ENCODE measurements around the gene WDR1.

The WDR1 gene

DNA sequence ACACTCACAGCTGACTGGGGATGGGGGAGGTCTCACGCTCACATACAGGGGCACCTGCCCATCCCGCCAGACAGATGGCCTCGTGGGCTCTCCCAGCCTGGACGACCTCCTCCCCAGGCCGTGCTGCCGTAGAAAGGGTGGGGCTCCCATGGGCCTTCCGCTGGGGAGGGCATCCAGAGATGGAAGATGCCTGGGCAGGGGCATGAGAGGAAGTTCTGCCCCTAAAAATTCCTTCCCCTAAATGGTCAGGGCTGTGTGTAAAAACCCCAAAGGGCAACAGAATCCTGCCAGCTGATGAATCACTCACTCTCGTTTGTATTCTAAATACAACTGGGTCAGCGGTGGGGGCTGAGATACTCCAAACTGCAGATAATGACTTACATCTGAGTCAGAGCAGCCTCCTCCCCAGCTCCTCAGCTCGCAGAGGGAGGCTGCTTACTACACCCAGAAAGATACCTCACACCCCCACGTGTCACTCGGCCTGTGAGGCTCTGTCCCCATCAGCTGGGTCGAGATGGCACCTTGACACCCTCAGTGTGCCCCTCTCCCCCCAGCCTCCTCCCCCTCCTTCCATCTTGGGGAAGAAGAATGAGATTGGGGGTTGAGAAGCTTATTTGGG, 10.1 kb downstream of the WDR1 start:
- Histone ChIP-seq H3K27ac (ENCODE audit: low read depth in 2 of 2, low read length in 2 of 2) (peak overlapping the region; percentile 70 to 77), H3K36me3 (ENCODE audit: control insufficient read depth in 2 of 2, insufficient read depth in 2 of 2, low read length in 2 of 2) (peaks cover 54 to 58% of the 10 kb centered on the region in 2 donors), H3K4me1 (ENCODE audit: control insufficient read depth in 2 of 2, insufficient read depth in 2 of 2, low read length in 2 of 2) (peaks cover 54 to 65% of the 10 kb centered on the region in 2 donors), H3K9ac (ENCODE audit: low read depth in 1 of 2, low read length in 2 of 2) (no peak overlapping the region), H3K27me3 (ENCODE audit: control insufficient read depth in 2 of 2, insufficient read depth in 2 of 2, low read length in 2 of 2) (no peaks in the 10 kb centered on the region), H3K9me3 (ENCODE audit: control insufficient read depth in 2 of 2, low read length in 2 of 2) (no peaks in the 10 kb centered on the region), H3K4me3 (ENCODE audit: low read length in 2 of 2) (no peak overlapping the region)

DNA sequence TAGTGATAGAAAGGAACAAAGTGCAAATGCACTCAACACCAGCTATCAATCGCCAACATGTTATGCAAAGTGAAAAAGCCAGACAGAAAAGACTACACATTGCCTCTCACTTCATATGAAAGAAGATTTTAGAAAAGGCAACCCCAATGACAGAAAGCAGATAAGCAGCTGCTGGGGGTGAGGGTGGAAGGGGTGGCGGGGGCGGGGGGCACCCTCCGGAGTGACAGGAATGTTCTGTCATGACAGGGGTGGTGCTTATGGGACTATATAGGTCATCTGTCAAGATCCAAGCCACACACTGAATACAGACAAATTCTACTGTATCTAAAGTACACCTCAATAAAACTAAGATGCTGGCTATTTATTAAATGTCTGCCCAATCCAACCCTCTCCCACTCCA, 10.7 kb downstream of the WDR1 start:
- peak overlapping the region; percentile 70 to 77 for H3K27ac ChIP-seq (ENCODE audit: low read depth in 2 of 2, low read length in 2 of 2)
- H3K9ac ChIP-seq (ENCODE audit: low read depth in 1 of 2, low read length in 2 of 2) = no peak overlapping the region
- H3K4me1 ChIP-seq (ENCODE audit: control insufficient read depth in 2 of 2, insufficient read depth in 2 of 2, low read length in 2 of 2) = peaks cover 55 to 68% of the 10 kb centered on the region in 2 donors
- H3K4me3 ChIP-seq (ENCODE audit: low read length in 2 of 2) = no peak overlapping the region
- H3K36me3 ChIP-seq (ENCODE audit: control insufficient read depth in 2 of 2, insufficient read depth in 2 of 2, low read length in 2 of 2) = peaks cover 52% of the 10 kb centered on the region in 2 donors
- no peaks in the 10 kb centered on the region for H3K9me3 ChIP-seq (ENCODE audit: control insufficient read depth in 2 of 2, low read length in 2 of 2)
- H3K27me3 ChIP-seq (ENCODE audit: control insufficient read depth in 2 of 2, insufficient read depth in 2 of 2, low read length in 2 of 2) = no peaks in the 10 kb centered on the region

DNA sequence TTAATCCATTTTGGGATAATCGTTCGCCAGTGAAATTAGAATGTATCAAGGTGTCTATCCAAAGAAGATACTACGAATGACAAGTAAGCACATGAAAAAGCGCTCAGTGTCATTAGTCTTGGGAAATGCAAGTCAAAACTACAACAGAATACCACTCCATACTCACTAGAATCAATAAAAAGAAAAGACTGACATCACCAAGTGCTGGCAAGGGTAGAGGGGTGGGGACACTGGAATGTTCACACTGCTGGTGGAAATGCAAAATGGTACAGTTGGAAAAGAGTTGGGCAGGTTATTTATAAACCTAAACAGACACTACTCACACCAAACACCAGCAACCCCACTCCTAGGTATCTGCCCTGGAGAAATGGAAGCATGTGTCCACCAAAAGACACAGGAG, 11.2 kb downstream of the WDR1 start:
- peaks cover 51 to 52% of the 10 kb centered on the region in 2 donors for H3K36me3 ChIP-seq (ENCODE audit: control insufficient read depth in 2 of 2, insufficient read depth in 2 of 2, low read length in 2 of 2)
- no peak overlapping the region for H3K27ac ChIP-seq (ENCODE audit: low read depth in 2 of 2, low read length in 2 of 2)
- H3K4me3 ChIP-seq (ENCODE audit: low read length in 2 of 2) = no peak overlapping the region
- no peaks in the 10 kb centered on the region for H3K9me3 ChIP-seq (ENCODE audit: control insufficient read depth in 2 of 2, low read length in 2 of 2)
- no peak overlapping the region for H3K9ac ChIP-seq (ENCODE audit: low read depth in 1 of 2, low read length in 2 of 2)
- H3K4me1 ChIP-seq (ENCODE audit: control insufficient read depth in 2 of 2, insufficient read depth in 2 of 2, low read length in 2 of 2) = peaks cover 58 to 68% of the 10 kb centered on the region in 2 donors
- no peaks in the 10 kb centered on the region for H3K27me3 ChIP-seq (ENCODE audit: control insufficient read depth in 2 of 2, insufficient read depth in 2 of 2, low read length in 2 of 2)

GRCh38 chr4:10104991-10105276, 11.7 kb downstream of the WDR1 start:
- no peak overlapping the region for H3K9ac ChIP-seq (ENCODE audit: low read depth in 1 of 2, low read length in 2 of 2)
- no peak overlapping the region for H3K4me3 ChIP-seq (ENCODE audit: low read length in 2 of 2)
- peaks cover 62 to 65% of the 10 kb centered on the region in 2 donors for H3K4me1 ChIP-seq (ENCODE audit: control insufficient read depth in 2 of 2, insufficient read depth in 2 of 2, low read length in 2 of 2)
- H3K9me3 ChIP-seq (ENCODE audit: control insufficient read depth in 2 of 2, low read length in 2 of 2) = no peaks in the 10 kb centered on the region
- peak overlapping the region; percentile 25 to 29 for H3K27ac ChIP-seq (ENCODE audit: low read depth in 2 of 2, low read length in 2 of 2)
- H3K36me3 ChIP-seq (ENCODE audit: control insufficient read depth in 2 of 2, insufficient read depth in 2 of 2, low read length in 2 of 2) = peaks cover 52 to 53% of the 10 kb centered on the region in 2 donors
- no peaks in the 10 kb centered on the region for H3K27me3 ChIP-seq (ENCODE audit: control insufficient read depth in 2 of 2, insufficient read depth in 2 of 2, low read length in 2 of 2)

- Histone ChIP-seq H3K36me3 (ENCODE audit: control insufficient read depth in 2 of 2, insufficient read depth in 2 of 2, low read length in 2 of 2) (peaks cover 54 to 56% of the 10 kb centered on the region in 2 donors), H3K9ac (ENCODE audit: low read depth in 1 of 2, low read length in 2 of 2) (no peak overlapping the region), H3K9me3 (ENCODE audit: control insufficient read depth in 2 of 2, low read length in 2 of 2) (no peaks in the 10 kb centered on the region), H3K27me3 (ENCODE audit: control insufficient read depth in 2 of 2, insufficient read depth in 2 of 2, low read length in 2 of 2) (no peaks in the 10 kb centered on the region), H3K27ac (ENCODE audit: low read depth in 2 of 2, low read length in 2 of 2) (peak overlapping the region; percentile 25 to 29), H3K4me1 (ENCODE audit: control insufficient read depth in 2 of 2, insufficient read depth in 2 of 2, low read length in 2 of 2) (peaks cover 60% of the 10 kb centered on the region in 2 donors), H3K4me3 (ENCODE audit: low read length in 2 of 2) (no peak overlapping the region)
Observed at GRCh38 chr4:10104211-10104990, 12.2 kb downstream of the WDR1 start.

DNA sequence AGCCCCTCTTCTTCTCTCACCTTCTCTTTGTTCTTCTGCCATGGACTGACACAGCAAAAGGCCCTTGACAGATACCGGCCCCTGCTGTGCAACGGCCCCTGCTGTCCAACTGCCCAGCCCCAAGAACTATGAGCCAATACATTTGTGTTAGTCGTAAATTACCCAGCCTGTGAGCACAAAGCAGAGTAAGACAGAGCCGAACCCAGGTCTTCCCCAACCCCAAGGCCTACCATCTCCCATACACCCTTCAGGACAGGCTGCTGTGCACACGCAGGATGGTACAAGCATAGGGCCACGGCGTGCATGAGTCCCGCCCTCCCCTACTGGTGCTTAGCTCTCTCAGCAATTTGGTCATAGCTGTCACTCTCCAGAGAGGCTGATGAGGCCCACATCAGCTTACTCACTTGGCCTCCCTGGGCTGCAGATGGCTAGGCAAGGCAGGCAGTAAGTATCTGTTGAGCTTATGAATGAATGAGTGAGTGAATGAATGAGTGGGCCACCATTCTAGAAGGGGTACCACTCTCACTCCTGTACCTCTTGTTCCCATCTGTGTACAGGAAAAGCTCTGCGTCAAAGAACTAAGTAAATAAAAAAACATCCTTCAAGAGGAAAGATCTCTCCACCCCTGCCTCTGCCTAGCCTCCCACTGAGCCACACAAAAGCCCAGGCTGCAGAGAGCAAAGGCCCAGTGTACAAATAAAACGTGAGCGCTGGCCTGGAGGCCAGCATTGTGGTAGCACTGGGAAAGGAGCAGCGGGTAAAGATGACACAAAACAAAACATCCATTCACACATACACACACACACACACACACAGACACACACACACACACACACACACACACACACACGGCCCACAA, 13.9 kb downstream of the WDR1 start:
- no peaks in the 10 kb centered on the region for H3K9me3 ChIP-seq (ENCODE audit: control insufficient read depth in 2 of 2, low read length in 2 of 2)
- no peak overlapping the region for H3K9ac ChIP-seq (ENCODE audit: low read depth in 1 of 2, low read length in 2 of 2)
- H3K27ac ChIP-seq (ENCODE audit: low read depth in 2 of 2, low read length in 2 of 2) = peak overlapping the region in 1 of 2 donors; percentile 52
- peaks cover 43 to 44% of the 10 kb centered on the region in 2 donors for H3K4me1 ChIP-seq (ENCODE audit: control insufficient read depth in 2 of 2, insufficient read depth in 2 of 2, low read length in 2 of 2)
- H3K4me3 ChIP-seq (ENCODE audit: low read length in 2 of 2) = no peak overlapping the region
- peaks cover 53 to 57% of the 10 kb centered on the region in 2 donors for H3K36me3 ChIP-seq (ENCODE audit: control insufficient read depth in 2 of 2, insufficient read depth in 2 of 2, low read length in 2 of 2)
- no peaks in the 10 kb centered on the region for H3K27me3 ChIP-seq (ENCODE audit: control insufficient read depth in 2 of 2, insufficient read depth in 2 of 2, low read length in 2 of 2)

DNA sequence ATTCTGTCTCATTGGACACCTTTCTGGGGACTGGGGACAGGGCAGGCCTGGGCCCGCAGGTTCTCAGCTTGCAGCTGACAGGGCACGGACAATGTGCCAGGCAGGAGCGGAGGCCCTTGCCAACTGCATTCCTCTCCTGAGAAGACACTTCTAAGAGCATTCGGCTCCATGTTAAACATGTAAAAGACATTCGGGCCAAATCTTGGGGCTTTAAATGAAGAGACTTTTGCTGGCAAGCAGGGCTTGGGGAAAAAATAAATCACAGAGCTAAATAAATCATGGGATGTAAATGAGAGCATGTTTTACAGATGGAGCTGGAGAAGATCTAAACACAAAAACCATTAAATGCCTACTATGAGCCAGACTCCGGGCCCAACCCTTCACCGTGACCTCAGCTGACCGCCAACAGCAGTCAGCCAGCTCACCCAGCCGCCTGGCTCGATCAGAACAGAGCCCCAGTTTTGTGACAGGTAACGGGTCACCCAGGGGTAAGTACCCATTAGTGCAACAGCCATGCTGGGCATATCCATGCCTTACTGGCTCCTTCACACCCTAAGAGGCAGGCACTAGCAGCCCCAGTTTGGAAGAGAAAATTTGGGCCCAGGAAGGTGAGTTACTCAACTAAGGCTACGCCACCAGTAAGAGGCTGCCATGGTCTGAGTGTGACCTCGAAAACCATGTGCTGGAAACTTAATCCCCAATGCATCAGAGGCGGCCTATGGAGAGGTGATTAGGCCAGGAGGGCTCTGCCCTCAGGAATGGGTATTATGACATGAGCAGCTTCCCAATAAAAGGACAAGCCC, 14.7 kb downstream of the WDR1 start:
- Histone ChIP-seq H3K27ac (ENCODE audit: low read depth in 2 of 2, low read length in 2 of 2) (peak overlapping the region in 1 of 2 donors; percentile 52), H3K36me3 (ENCODE audit: control insufficient read depth in 2 of 2, insufficient read depth in 2 of 2, low read length in 2 of 2) (peaks cover 59 to 60% of the 10 kb centered on the region in 2 donors), H3K4me1 (ENCODE audit: control insufficient read depth in 2 of 2, insufficient read depth in 2 of 2, low read length in 2 of 2) (peaks cover 41% of the 10 kb centered on the region in 2 donors), H3K9ac (ENCODE audit: low read depth in 1 of 2, low read length in 2 of 2) (no peak overlapping the region), H3K27me3 (ENCODE audit: control insufficient read depth in 2 of 2, insufficient read depth in 2 of 2, low read length in 2 of 2) (no peaks in the 10 kb centered on the region), H3K4me3 (ENCODE audit: low read length in 2 of 2) (no peak overlapping the region), H3K9me3 (ENCODE audit: control insufficient read depth in 2 of 2, low read length in 2 of 2) (no peaks in the 10 kb centered on the region)

GRCh38 chr4:10100734-10101216, 15.8 kb downstream of the WDR1 start:
- Histone ChIP-seq H3K9ac (ENCODE audit: low read depth in 1 of 2, low read length in 2 of 2) (no peak overlapping the region), H3K27ac (ENCODE audit: low read depth in 2 of 2, low read length in 2 of 2) (peak overlapping the region in 1 of 2 donors; percentile 39), H3K36me3 (ENCODE audit: control insufficient read depth in 2 of 2, insufficient read depth in 2 of 2, low read length in 2 of 2) (peaks cover 70 to 71% of the 10 kb centered on the region in 2 donors), H3K4me3 (ENCODE audit: low read length in 2 of 2) (no peak overlapping the region), H3K9me3 (ENCODE audit: control insufficient read depth in 2 of 2, low read length in 2 of 2) (no peaks in the 10 kb centered on the region), H3K4me1 (ENCODE audit: control insufficient read depth in 2 of 2, insufficient read depth in 2 of 2, low read length in 2 of 2) (peaks cover 43 to 44% of the 10 kb centered on the region in 2 donors), H3K27me3 (ENCODE audit: control insufficient read depth in 2 of 2, insufficient read depth in 2 of 2, low read length in 2 of 2) (no peaks in the 10 kb centered on the region)

DNA sequence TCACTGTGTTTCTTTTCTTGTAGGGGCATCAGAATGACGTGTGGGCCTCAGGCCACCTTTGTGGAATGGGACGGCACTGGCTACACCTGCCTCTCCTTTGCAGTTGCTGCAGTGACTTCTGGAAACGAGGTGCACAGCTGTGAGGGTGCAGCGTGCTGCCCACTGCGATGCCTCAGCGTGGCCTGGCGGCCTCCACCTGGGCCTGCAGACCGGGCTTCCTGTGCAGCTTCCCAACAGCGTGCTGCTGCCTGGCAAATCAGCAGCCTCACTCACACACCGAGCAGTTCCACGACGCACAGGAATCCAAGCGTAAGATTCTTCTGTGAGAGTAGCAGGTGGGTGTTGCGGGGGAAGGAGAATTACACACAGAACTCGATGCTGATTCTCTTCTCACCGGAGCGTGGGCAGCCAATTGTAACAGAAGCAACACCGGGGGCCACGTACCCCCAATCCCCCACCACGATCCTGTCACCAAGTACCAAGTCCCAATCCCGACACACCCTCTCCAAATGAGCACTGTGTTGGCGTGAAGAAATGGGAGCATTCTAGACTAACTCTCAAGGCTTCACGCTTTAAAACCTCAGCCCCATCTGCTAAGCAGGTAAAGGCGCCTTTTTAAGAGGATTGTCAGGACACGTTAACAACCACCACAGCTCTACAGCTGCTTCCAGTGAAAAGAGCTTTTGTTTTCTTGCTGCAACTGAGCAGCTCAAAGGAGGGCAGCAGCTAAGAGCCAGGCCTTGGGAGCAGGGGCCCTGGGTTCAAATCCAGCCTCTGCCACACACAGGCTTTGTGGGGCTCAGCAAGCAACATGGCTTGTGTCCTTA, 16.9 kb downstream of the WDR1 start:
- peaks cover 45 to 47% of the 10 kb centered on the region in 2 donors for H3K4me1 ChIP-seq (ENCODE audit: control insufficient read depth in 2 of 2, insufficient read depth in 2 of 2, low read length in 2 of 2)
- H3K9ac ChIP-seq (ENCODE audit: low read depth in 1 of 2, low read length in 2 of 2) = no peak overlapping the region
- no peaks in the 10 kb centered on the region for H3K27me3 ChIP-seq (ENCODE audit: control insufficient read depth in 2 of 2, insufficient read depth in 2 of 2, low read length in 2 of 2)
- H3K36me3 ChIP-seq (ENCODE audit: control insufficient read depth in 2 of 2, insufficient read depth in 2 of 2, low read length in 2 of 2) = peaks cover 75 to 79% of the 10 kb centered on the region in 2 donors
- H3K27ac ChIP-seq (ENCODE audit: low read depth in 2 of 2, low read length in 2 of 2) = no peak overlapping the region
- H3K9me3 ChIP-seq (ENCODE audit: control insufficient read depth in 2 of 2, low read length in 2 of 2) = no peaks in the 10 kb centered on the region
- no peak overlapping the region for H3K4me3 ChIP-seq (ENCODE audit: low read length in 2 of 2)

Data from mucosa of rectum (tissue), 2 donors.